ENCODE measurements around the gene ZMIZ2. TPM values are rescaled to one million over a fixed set of nuclear protein-coding genes. Genes with fewer than 3 reads are reported as not detected.

The ZMIZ2 gene
- total RNA-seq, 1 experiment from 2014 or later: 100 TPM

DNA sequence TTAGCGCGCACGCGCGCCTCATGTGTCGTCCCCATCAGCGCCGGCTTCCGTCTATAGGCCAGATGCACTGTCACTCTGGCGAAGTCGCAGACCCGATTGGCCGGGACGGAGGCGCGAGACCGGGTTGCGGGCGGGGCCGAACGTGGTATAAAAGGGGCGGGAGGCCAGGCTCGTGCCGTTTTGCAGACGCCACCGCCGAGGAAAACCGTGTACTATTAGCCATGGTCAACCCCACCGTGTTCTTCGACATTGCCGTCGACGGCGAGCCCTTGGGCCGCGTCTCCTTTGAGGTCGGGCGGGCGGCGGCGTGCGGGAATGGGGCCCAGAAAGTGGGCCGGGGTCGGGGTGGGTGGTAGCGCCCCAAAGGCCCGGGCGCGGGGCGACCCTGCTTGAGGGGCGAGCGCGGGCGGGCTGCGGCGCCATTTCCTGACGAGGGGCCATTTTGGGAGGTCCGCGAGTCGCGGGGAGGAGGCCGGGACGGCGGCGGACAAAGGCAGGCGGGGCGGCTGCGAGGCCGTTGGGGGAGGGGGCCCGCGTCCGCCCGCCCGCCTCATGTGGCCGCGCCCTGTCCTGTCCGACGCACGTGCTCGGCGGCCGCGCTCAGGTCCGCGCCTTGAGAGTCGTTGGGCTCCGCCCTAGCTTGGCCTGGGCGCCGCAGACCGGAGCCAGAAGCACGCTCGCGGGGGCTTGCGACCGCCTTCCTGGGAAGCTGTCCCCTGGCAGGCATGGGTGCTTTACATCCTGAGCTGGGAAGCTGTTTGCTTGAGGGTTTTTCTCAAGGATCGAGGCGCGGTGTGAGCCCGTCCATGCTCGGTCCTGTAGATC lies 48.1 kb downstream of the ZMIZ2 start, which contains the start of gene PPIA:
Gene PPIA (plus strand): TSS at position 178 of the 825 bp plus-strand sequence. CDS start 44 bp downstream, at position 222.
- intact Hi-C loops (cut with micrococcal nuclease): loop anchor here (1.0 to 10.0 kb wide), 5 partner anchors 51 to 208 kb away; partner anchors contain the start of genes OGDH and ZMIZ2
- TF ChIP-seq, protein P1, sequence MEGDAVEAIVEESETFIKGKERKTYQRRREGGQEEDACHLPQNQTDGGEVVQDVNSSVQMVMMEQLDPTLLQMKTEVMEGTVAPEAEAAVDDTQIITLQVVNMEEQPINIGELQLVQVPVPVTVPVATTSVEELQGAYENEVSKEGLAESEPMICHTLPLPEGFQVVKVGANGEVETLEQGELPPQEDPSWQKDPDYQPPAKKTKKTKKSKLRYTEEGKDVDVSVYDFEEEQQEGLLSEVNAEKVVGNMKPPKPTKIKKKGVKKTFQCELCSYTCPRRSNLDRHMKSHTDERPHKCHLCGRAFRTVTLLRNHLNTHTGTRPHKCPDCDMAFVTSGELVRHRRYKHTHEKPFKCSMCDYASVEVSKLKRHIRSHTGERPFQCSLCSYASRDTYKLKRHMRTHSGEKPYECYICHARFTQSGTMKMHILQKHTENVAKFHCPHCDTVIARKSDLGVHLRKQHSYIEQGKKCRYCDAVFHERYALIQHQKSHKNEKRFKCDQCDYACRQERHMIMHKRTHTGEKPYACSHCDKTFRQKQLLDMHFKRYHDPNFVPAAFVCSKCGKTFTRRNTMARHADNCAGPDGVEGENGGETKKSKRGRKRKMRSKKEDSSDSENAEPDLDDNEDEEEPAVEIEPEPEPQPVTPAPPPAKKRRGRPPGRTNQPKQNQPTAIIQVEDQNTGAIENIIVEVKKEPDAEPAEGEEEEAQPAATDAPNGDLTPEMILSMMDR (IDR thresholded peaks at IDR 0.05; ENCODE audit: unreplicated experiment): no peak
- no peaks in the 10 kb centered on the region for H3K27me3 Mint-ChIP-seq (ENCODE audit: insufficient read depth, unreplicated experiment)
- peaks cover 57% of the 10 kb centered on the region for H3K36me3 Mint-ChIP-seq (ENCODE audit: insufficient read depth, unreplicated experiment)
- ChIA-PET CTCF (interaction anchor here (0.9 kb wide), 1 partner anchor 160 kb away, joined by 3 read pairs; no protein-coding TSS in a partner anchor), POLR2A (interaction anchor here (0.6 to 4.4 kb wide), 14 partner anchors 11 to 1244 kb away, joined by 3 to 75 read pairs (median 9); partner anchors contain the start of genes DDX56, H2AZ2, NUDCD3 and OGDH)
- H3K9me3 Mint-ChIP-seq (ENCODE audit: unreplicated experiment): no peaks in the 10 kb centered on the region
- peaks cover 6% of the 10 kb centered on the region for H3K4me1 Mint-ChIP-seq (ENCODE audit: insufficient read depth, unreplicated experiment)
- H3K27ac Mint-ChIP-seq (ENCODE audit: low read depth, unreplicated experiment): peak within 1 kb of the TSS; percentile 98
- DNase-seq (ENCODE audit: unreplicated experiment): peak; percentile 98
- peak within 1 kb of the TSS; percentile 87 for H3K4me3 Mint-ChIP-seq (ENCODE audit: unreplicated experiment)
- BruUV-seq (replicated peaks): TSS peak; percentile 85

DNA sequence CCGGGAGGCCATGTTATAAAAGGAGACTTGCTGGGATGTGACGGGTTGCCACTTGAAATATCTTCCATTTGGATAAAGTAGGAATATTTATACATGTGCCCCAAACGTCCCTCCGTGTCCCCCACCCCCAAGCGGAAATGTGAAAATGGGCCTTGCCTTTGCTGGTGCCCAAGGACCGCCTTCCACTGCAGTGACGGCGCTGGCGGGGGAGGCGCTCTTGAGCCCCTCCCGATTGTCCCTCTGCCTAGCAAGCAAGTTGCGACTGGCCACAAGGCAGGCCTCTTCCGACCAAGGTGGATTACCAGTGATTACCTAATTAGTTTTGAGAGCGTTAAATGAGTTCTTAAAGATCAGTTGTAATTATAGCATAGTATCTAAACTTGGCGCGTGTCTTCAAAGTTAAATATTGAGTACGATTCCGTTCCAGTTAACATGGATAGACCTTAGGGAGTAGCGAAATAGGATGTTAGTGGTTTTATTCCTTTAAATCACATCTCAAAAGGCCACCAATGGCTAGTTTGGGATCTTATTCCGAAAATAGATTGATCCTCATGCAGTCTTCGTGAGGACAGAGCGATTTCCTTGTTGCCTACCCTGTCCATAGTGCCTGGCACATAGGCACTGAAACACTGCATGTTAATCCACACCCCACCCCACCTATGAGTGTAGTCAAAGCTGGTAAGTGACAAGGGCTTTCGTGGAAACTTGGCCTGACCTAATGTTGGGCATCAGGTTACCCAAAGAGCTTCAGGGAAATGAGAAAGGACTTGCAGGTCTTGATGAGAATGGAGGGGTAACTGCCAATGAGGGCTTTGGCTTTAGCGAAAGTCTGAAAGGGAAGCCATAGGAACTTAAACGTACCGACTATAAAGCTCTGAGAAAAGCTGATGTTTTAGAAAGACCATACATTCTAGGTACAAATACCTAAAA lies 48.9 kb downstream of the ZMIZ2 start:
- H3K4me1 Mint-ChIP-seq (ENCODE audit: insufficient read depth, unreplicated experiment): peaks cover 6% of the 10 kb centered on the region
- peak overlapping the region; percentile 87 for H3K4me3 Mint-ChIP-seq (ENCODE audit: unreplicated experiment)
- peak; percentile 90 for DNase-seq (ENCODE audit: unreplicated experiment)
- ChIA-PET CTCF (interaction anchor here (0.6 to 1.6 kb wide), 9 partner anchors 43 to 338 kb away, joined by 3 to 11 read pairs (median 3); no protein-coding TSS in a partner anchor), POLR2A (interaction anchor here (0.6 to 4.4 kb wide), 27 partner anchors 10 to 1245 kb away, joined by 3 to 75 read pairs (median 7); partner anchors contain the start of genes DDX56, H2AZ2, OGDH and PURB)
- no peaks in the 10 kb centered on the region for H3K9me3 Mint-ChIP-seq (ENCODE audit: unreplicated experiment)
- TF ChIP-seq, protein P1 (IDR thresholded peaks at IDR 0.05; ENCODE audit: unreplicated experiment): peak; percentile 42
- peaks cover 66% of the 10 kb centered on the region for H3K36me3 Mint-ChIP-seq (ENCODE audit: insufficient read depth, unreplicated experiment)
- peak overlapping the region; percentile 98 for H3K27ac Mint-ChIP-seq (ENCODE audit: low read depth, unreplicated experiment)
- BruUV-seq (replicated peaks): TSS peak; percentile 51
- H3K27me3 Mint-ChIP-seq (ENCODE audit: insufficient read depth, unreplicated experiment): no peaks in the 10 kb centered on the region
- intact Hi-C loops (cut with micrococcal nuclease): loop anchor here (1.0 to 10.0 kb wide), 5 partner anchors 50 to 209 kb away; partner anchors contain the start of genes OGDH and ZMIZ2

DNA sequence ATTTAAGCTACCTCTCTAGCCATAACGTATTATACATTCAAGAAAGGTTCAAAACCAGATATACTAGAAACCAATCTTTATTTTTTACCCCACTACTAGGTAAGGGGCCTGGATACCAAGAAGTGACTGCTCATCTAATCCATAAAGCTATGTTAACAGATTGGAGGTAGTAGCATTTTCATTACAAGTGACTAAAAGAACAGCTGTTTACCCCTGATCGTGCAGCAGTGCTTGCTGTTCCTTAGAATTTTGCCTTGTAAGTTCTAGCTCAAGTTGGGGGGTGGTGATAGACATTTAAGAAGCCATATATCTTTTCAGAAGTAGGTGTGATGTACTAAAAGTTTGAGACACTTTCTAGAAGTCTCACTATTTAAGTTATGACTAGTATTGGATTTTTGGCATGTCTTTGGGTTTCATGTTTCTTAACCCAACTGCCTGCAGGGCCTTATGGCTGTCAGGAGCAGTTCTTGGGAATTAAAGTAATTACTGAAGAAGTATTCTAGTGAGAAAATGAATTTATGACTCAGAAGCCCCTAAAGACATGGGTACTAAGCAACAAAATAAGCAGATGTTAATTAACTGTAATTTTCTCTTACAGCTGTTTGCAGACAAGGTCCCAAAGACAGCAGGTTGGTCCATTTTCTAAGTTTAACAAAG lies 50.1 kb downstream of the ZMIZ2 start:
- Mint-ChIP-seq H3K4me3 (ENCODE audit: unreplicated experiment) (peak overlapping the region; percentile 87), H3K9me3 (ENCODE audit: unreplicated experiment) (no peaks in the 10 kb centered on the region), H3K27ac (ENCODE audit: low read depth, unreplicated experiment) (no peak overlapping the region), H3K27me3 (ENCODE audit: insufficient read depth, unreplicated experiment) (no peaks in the 10 kb centered on the region), H3K36me3 (ENCODE audit: insufficient read depth, unreplicated experiment) (peaks cover 78% of the 10 kb centered on the region), H3K4me1 (ENCODE audit: insufficient read depth, unreplicated experiment) (peaks cover 6% of the 10 kb centered on the region)
- ChIA-PET CTCF (interaction anchor here (0.6 to 1.6 kb wide), 14 partner anchors 29 to 1829 kb away, joined by 3 to 11 read pairs (median 3); no protein-coding TSS in a partner anchor), POLR2A (interaction anchor here (0.6 to 4.4 kb wide), 23 partner anchors 9 to 338 kb away, joined by 3 to 75 read pairs (median 7); partner anchors contain the start of genes DDX56, H2AZ2, OGDH and PURB)
- BruUV-seq (replicated peaks): no TSS peak
- intact Hi-C loops (cut with micrococcal nuclease): loop anchor here (10.0 kb wide), 2 partner anchors 54 to 104 kb away; partner anchors contain the start of gene ZMIZ2
- TF ChIP-seq, protein P1 (IDR thresholded peaks at IDR 0.05; ENCODE audit: unreplicated experiment): no peak
- peak; percentile 28 for DNase-seq (ENCODE audit: unreplicated experiment)
